HL-60/S4 treated with phorbol 12-myristate 13-acetate at 8.2 ng/mL for 4 days and 3 days (cell line): ENCODE results near the gene TTBK2.

ENCODE experiments used
- in situ Hi-C: fragments of 300-500 bp; cut with MboI; formaldehyde crosslinking; loops from 2 replicates; pipeline ENCODE4 v1.15.0; 2022; ENCODE audit warnings: low sequenced_read_pairs

TTBK2 gene

DNA sequence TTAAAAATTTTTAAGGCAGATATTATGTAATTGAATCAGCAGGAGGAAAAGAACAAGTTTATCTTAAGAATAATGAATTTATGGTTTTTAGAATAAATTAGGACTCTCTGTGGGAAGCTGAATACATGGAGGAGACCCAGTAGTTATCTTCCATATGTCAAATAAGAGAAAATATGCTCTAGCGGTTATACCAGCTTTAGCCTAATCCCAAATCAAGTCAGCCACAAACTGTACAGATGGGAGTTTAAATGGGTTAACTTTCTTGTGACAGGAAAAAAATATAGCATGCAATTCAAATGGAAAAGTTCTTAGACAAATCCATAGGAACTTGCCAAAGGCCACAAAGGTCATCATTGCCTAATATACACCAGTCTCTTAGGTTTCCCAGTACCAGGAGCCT lies 84.3 kb downstream of the TTBK2 start:
- in situ Hi-C loops: no loop called here

DNA sequence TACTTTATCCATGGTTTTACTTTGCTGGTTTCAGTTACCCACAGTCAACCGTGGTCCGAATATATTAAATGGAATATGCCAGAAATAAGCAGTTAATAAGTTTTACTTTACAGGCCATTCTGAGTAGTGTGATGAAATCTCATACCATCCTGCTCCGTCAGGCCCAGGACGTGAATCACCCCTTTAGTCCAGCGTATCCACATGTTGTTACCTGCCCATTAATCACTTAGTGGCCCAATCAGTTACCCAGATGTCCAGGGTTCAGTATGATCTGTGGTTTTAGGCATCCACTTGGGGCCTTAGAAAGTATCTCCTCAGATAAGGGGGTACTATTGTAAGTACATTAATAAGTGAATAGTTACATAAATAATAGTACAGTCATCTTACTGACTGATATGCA lies 88.0 kb downstream of the TTBK2 start:
- in situ Hi-C loops: no loop called here

DNA sequence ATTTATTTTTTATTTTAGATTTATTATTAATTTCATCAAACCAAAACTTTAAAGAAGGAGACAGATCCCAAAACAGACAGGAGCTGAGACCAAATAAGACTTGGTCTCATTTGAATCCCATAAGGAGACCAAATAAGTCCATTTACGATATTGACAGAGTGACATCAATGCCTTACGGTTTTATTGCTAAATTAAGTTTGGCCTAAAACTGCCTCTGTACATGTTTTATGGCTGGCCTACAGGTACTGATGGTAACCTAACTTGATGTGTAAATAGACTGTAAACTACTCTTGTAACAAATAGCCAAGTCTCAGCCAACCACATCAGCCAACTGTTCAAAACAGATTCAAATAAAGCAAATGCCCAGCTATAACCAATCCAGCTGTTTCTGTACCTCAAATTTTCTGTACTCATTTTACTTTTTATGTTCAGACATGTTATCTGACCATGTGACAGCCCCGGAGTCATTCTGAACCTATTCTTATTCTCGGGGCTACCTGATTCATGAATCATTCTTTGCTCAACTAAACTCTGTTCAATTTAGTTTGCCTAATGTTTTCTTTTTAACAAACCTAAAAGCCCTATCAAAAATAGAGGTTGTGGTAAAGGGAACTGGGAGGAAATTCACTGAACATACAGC lies 94.2 kb downstream of the TTBK2 start:
- in situ Hi-C loops: no loop called here

DNA sequence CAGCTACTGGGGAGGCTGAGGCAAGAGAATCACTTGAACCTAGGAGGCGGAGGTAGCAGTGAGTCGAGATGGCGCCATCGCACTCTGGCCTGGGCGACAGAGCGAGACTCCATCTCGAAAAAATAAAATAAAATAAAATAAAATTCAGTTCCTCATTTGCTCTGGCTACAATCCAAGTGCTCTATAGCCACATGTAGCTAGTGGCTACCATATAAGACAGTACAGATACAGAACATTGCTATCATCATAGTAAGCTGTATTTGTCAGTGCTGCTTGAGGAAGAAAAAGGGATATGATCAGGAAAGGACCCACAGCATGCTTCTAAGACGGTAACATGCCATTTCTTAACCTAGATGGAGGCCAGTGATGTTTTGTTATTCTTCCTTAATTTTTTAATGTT lies 95.0 kb downstream of the TTBK2 start:
- in situ Hi-C loops: no loop called here

DNA sequence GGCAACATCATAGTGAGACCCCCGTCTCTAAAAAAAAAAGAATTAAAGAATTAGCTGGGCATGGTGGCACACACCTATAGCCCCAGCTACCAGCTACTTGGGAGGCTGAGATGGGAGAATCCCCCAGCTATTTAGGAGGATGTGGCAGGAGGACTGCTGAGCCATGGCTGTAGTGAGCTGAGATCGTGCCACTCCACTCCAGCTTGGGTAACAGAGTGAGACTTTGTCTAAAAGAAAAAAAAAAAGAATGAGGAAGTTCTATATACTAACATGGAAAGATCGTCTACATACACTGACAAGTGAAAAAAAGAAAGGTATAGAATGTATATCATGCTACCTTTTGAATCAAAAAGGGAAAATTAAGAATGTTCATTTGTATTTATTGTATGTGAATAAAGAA lies 99.8 kb downstream of the TTBK2 start:
- in situ Hi-C loops: no loop called here

DNA sequence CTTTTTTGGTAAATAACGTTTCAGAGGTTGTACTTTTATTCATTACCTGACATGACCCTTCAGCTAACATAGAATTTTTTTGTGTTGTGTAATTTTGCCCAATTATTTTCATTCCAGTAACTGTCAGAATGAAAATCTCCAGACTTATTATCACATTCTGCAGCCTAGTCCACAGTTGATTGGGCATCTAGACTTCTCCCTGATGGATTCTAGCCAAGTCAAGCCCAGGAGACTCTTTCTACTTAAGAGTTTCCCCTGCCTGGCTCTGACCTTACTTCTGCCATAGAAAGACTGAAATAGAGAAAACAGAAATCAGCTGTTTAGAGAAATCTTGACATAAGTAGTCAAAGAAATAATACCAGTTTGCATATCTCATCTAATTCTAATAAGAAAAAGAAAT lies 100.8 kb downstream of the TTBK2 start:
- in situ Hi-C loops: no loop called here

DNA sequence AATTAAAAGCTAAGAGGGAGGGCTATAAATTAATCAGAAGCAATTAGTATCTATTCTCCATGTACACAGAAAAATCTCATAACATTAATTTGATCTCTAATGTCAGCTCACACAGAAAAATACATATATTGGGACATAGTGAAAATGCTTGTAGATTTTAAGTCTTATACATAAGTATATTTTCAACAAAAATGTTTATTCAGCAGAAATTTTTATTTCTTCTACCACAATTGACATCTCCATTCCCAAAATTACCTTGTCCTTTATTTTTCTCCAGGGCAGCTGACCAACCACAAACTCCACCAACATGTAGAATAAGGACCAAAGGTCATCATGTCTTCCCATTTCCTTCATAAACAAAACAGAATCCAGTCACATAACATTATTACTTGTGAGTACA lies 109.1 kb downstream of the TTBK2 start:
- in situ Hi-C loops: no loop called here

DNA sequence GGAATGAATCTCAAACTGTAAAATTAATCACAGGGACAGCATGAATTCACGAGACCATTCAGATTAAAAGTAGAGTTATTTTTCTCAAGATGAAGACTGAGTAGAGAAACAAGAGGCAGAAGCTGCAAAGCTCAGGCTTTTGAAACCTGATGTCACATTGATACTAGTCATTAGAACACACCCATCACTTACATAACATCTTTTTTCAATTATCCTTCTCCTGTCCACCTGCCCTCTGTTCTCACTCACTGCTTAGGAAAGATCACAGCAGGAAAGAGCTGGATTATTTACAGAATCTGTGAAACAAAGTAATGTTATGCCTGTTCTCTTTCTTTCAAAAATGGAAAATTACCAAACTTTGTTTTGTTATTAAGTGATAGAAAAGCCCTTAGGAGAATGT lies 111.7 kb downstream of the TTBK2 start:
- in situ Hi-C loops: no loop called here

DNA sequence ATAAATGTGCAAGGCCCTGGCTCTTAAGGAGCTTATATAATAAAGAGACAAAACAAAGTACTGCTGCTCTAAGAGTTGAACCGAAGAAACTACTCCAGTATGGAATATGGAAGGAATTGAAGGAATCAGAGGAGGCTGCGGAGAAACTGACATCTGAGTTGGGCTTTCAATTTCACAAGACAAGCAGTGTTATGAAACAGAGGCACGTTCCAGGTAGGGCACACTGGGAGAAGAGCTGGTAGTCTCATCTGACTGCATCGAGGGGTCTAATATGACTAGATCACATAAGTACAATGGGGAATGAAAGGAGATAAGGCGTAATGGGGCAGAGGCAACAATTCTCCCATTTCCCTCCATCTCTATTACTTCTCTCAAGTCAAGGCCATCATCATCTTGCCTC lies 115.3 kb downstream of the TTBK2 start:
- in situ Hi-C loops: no loop called here

DNA sequence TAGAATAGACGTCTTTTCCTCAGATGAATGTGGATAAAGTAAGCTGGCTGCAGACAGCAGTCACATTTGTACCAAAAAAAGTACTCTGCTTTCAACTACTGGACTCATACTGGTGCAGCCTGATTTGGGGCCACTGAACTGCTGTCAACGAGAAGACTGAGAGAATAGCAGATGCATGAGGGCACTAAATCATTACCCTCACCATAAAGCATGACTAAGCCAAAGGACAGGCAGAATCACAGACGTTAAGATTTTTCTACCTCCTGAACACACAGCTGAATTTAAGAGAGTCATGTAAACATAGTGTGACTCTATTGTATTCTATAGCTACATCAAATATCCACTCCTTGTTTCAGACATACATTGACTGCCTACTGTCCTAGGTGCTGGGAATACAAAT lies 115.8 kb downstream of the TTBK2 start:
- in situ Hi-C loops: no loop called here

DNA sequence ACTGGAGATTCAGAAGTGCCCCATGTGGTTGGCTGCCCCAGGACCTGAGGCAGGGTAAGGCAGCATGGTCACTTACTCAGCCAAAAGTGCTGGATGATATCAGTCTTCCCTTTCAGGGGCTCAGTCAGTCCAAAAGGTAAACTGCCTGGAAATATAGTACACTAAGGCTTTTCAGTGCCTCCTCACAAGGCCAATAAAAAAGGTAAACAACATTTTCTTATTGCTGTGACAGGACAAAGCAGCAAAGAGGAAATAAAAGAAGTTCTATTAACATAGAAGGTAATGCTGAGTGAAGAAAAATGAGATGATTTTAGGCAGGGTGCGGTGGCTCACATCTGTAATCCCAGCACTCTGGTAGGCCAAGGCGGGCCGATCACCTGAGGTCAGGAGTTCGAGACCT lies 117.1 kb downstream of the TTBK2 start:
- in situ Hi-C loops: no loop called here

DNA sequence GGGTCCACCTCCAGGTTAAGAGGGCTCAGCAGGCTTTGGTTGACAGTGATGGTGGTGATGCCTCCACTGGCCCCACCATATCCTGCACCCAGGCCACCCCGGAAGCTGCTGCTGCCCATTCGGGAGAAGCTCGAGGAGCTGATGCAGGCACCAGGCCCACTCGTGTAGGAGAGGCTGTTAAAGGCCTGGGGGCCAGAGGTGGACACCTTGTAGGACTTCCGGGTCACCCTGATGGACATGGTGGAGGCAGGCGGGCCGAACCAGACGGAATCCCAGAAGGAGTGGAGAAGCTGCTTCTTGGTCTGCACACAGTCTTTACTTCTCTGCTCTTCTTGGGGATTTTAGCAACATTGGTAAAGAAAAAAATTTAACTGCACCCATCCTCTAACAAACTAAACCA lies 118.4 kb downstream of the TTBK2 start:
- in situ Hi-C loops: no loop called here

DNA sequence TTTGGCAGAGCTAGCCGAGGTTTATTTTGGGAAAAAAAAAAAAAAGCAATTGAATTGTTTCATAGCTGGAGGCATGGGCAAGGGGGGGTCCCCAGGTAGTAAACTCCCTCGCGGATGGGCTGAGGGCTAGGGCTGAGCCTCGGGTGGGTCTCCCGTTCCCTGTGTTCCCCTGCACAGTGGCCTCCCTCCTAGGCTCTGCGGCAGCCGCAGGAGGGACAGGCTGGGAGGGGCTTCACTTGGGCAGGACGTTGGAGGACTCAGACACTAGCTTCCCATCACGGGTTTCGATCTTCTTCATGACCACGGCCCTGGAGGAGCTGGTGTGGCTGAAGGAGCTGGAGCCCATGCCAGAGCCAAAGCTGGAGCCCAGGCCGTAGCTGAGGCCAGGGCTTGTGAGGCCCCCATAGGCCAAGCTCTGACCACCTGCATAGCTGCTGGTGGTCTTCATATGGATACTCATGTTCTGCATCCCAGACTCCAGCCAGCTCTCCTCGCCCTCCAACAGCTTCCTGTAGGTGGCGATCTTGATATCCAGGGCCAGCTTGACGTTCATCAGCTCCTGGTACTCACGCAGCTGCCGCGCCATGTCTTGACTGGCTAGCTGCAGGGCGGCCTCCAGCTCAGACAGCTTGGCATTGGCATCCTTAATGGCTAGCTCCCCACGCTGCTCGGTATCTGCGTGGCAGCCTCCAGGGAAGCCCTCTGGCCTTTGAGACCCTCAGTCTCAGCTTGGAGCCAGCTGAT lies 119.7 kb downstream of the TTBK2 start:
- in situ Hi-C loops: no loop called here

DNA sequence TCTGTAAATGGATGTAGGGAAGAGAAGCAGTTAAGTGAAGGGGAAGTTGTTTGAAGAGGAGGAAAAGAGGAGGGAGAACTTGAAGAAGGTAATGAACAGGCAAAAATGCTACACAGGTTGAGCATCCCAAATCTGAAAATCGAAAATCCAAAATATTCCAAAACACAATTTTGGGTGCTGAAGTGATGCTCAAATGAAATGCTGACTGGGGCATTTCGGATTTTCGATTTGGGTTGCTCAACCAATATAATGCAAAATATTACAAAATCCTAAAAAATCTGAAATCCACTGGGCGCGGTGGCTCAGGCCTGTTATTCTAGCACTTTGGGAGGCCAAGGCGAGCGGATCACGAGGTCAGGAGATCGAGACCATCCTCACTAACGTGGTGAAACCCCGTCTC lies 121.8 kb downstream of the TTBK2 start:
- in situ Hi-C loops: no loop called here

DNA sequence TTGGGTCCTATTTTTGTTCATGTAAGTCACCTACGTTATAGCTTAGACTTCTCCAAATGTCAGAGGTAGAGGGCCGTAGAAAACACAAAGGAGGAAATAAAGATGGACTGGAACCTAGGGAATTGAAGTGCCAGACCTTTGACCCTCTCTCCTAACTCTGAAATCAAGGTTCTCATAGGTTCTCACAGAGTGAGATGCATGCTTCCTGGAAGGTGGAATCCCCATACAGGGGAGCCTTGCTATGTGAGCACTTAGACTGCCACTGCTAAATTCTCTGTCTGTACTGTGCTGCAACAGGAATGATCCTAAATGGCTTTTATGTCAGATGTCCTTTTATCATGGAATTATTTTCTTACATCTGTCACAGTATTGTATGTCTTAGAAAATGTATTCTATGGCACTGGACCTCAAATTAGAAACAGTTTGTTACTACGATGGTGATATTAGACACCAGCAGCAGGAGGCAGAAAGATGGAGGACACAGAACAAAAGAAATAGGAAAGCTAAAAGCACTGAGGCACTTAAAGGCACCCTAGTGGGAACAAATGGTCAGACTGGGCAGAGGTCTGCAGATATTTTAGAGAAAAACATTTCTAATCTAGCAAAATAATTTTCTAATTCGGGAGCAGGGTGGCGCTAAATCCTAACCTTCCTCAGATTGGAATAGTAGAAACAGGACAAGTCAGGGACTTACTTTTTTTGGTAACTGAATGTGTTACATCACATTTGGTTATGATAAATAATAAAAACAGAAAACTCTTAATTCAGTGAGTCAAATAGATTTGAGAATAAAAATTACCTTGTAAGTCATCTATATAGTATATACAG lies 123.4 kb downstream of the TTBK2 start:
- in situ Hi-C loops: no loop called here

DNA sequence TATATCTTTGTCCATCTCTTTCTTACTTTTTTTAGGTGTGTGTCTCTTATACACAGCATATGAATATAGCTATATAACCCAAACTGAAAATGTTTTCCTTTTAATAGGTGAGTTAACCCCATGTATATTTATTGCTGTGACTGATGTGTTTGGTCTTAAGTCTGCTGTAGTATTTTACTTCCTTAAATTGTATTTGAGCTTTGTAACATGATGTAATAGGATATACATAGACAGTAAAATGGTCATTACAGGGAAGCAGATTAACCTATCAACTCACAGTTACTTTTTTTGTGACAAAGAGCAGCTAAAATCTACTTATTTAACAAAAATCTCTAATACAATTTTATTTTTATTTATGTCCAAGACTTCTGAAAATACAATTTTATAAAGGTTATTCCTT lies 131.9 kb downstream of the TTBK2 start:
- in situ Hi-C loops: no loop called here

DNA sequence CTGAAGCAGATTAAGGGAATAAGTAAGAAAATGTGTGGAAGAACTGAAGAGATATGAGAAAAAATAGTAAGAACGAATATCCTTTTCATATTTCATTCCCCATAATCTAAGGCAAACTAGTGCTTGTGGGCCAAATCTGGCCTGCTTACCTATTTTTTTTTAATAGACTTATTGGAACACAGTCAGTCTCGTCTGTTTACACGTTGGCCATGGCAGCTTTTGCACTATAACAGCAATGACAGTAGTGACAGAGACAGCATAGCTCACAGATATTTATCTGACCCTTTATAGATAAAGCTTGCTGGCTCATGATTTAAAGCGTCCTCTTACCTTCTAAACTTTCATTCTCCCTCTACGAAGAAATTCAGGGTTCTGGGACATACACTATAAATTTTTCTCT lies 133.6 kb downstream of the TTBK2 start:
- in situ Hi-C loops: no loop called here

DNA sequence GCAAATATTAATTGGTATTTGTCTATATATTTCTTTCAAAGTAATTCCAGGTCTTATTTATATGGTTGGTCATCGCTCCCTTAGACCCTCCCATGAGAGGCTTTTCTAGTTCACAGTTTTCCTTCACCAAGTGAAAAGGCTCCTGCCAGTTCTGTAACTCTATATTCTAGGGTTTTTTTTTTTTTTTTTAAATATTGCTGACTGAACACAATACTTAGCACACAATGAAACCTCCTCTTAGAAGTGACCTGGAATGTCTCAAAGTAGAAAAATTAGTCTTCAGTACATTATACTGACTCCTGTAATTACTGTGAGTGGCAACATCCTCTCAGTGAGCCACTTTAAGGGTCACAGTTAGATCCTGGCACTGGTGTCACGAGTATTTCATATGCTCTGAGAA lies 135.0 kb downstream of the TTBK2 start:
- in situ Hi-C loops: no loop called here

DNA sequence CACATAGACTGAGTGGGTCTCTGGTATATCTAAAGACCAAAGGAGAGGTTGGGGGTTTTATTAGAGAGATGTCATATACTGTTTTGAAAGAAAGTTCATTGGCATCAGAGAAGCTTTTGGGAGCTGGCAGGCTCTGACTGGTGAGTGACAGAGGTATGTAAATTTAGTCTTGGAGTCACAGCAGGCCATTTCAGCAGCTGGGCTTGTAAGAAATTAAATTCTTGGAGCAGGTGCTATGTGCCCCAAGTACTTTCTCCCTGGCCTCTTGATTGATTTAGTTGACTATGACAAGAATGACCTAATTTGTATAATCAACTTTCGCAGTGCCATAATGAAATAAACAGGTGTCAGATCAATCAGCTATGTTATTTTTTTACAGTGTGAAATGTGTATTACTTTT lies 135.9 kb downstream of the TTBK2 start:
- in situ Hi-C loops: no loop called here

DNA sequence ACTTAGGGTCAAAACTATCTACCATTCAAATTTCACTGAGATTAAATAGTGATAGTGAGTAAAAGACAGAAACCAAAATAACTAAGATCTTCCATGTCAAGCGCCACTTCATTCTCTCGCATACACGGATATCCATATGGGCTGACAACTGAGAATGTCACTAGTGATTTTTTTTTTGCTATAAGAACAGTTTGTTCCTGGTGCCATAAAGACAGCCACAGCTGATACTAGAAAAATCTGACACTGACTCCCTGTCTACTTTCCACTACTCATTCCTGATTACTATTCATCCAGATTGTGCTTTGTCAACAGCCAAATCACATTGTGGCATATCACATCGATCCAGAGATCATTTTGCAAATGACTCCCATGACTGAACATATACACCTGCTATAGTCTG lies 137.9 kb downstream of the TTBK2 start:
- in situ Hi-C loops: no loop called here

DNA sequence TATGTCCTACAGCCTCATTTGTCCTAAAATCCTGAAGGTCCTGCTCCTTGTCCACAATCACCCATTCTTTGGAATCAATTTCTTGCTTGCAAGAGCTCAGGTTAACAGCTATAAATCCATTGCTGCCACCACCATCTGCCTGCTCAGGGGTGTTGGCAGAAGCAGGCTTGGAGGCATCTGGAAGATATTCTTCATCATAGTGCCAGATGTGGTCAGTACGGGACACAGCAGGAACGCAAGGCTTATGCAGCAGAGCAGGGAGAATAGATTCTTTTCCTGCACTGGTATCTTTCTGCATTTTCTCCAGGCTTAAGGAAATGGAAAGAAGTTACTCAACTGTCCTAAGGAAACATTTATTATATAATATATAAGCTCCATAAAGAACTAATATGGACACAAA lies 145.2 kb downstream of the TTBK2 start:
- in situ Hi-C loops: no loop called here

DNA sequence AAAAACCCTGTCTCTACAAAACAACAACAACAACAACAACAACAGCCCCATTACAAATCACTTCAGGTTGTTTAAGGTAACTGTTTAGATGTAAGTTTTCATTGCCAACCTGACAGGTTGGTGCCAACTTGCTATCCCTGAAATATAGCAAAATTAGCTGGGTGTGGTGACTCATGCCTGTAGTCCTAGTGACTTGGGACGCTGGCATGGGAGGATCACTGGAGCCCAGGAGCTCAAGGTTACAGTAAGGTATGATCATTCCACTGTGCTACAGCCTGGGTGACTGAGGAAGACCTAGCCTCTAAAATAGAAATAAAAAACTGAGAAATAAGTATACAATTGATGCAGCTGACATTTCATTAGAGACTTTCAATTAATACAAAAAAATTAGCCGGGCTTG lies 147.7 kb downstream of the TTBK2 start:
- in situ Hi-C loops: no loop called here
